ENCODE data around the gene ZNF662. TPM values are rescaled to one million over a fixed set of nuclear protein-coding genes. Genes with fewer than 3 reads are reported as not detected.

Gene ZNF662
- total and polyA plus RNA-seq, 2 of the 8 experiments (the other 6 are each of a cell fraction or from before 2014, with no cell fraction given), result 0.03 TPM; not detected in 1

GRCh38 chr3:42872718-42873117, 33.2 kb upstream of the ZNF662 start (continued):
- no peak for TF ChIP-seq BACH1 (IDR thresholded peaks at IDR 0.05; ENCODE audit: low read length)
